Endometrial microvascular endothelial cells (primary cell): ENCODE results near the gene SYVN1. TPM values are rescaled to one million over a fixed set of nuclear protein-coding genes. Genes with fewer than 3 reads are reported as not detected.
"Not testable (repeated sequence)": the region's sequence is repeated elsewhere in the genome, so short reads cannot be mapped to it uniquely, and the experiment has no call there.

ENCODE experiments used
- in situ Hi-C: cut with HindIII; loops from 2 replicates; pipeline ENCODE4 v1.10.0; 2017; ENCODE audit warnings: low sequenced_read_pairs, low pct_unique_long_range_greater_than_20kb; ENCODE audit errors: inconsistent ontology term
- total RNA-seq: library from RNA; depleted of rRNA; stranded (reverse); fragments of >200 nt; gene quantifications from one replicate; pipeline ENCODE4 v1.2.3, GENCODE V29; 2015; ENCODE audit errors: inconsistent ontology term

SYVN1 gene
- total RNA-seq, 1 donor from 2014 or later = 33.2 TPM

DNA sequence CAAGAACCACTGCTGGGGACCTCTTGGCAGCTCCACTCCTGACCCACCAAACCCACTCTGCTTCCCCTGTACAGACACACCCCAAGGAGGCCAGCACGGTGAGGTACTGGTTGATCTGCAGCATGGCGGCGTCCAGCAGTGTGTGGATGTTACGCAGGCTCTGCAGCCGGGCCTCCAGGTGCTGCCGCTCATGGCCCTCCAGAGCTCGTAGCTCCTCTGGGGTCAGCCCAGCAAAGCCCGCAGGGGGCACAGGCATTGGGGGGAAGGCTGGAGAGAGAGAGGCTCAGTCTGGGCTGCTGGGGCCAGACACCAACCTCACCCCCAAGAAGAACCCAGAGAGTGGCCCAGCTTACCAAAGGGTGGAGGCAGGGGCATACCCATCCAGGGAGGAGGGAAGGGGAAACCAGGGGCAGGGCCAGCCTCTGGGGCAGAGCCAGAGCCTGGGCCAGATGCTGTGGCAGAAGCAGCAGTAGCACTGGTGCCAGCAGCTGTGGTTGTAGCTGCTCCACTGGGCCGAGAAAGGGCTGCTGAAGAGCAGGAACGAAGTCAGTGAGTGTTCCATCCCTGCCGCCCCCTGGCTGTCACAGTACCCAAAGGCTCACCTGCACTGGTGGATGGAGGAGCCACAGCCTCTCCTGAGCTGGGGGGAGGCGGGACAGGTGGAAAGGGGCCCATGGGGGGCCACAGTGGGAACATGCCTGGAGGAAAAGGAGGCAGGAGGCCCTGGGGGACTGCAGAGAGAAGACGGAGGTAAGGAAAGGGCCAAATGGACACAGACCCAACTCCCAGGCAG is 4.5 kb downstream of the SYVN1 start:
- in situ Hi-C loops = no loop called here

DNA sequence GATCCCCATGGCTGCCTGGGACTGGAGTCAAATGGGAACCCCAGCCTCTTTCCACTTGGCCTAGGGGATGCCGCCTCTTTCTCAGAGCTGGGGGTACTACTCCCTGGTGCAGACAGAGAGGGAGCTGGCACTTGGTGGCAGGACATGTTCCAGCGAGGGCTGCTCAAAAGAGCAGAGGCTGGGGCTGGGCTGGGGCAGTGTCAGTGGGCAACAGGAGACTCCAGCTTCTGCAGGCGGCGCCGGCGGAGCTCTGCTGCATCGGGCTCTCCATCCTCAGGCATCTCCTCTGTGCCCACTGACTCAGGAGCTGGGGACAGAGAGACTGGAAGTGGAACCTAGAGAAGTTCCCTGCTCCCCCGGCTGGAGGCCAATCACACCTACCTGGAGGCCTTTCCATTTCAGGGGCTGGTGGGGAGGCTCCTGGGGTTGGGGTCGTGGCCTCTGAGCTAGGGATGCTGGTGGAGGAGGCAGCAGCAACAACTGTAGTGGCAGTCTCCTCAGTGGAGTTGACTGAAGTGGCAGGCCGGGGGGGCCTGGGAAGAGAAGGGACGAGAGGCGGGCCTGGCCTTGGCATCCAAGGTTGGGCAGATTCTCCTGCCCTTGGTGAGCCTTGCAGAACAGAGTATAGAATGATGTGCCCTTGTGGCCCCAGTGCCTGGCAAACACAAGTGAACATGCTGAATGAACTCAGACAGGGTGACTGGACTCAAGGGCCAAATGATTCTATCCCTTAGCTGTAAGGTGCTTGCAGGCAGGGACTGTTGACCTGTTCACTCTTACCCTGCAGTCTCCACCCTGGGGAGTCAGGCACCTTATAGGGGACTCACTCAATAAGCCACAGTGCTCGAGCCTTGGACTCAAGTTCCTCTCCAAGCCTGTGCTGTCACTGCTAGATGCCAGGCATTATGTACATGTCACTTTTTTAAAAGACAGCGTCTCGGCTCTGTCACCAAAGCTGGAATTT is 5.9 kb downstream of the SYVN1 start:
- in situ Hi-C loops = no loop called here

DNA sequence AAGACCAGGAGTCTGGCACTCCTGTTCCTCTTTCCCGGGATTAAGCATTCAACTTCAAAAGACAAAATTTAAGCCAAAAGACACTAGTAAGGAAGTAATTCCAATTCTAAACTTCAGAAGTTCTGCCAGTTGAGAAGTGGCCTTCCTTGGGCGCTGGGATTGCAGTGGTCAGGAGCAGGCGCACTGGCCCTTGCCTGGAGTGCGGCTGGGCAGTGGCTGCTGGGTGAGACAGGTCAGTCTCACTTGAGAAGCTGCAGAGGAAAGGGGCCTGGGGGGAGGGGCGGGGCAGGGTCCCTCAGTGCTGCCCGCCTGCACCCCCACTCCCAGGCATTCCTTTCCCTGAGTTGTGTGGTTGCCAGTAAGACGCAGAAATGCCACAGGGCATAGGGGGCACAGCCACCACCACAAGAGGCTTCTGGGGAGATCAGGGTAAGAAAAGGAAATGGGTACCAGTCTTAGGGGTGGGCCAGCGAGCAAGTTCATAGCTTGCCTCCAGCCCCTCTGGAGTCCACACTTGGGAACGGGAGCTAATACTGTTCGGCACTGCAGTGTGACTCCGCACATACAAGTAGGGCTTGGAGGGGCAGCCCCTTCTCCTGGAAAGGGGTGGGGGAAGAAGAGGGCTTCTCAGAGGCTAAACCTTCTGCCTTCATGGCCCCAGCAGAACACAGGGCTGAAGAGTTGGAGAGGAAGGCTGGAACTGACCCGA is 6.7 kb downstream of the SYVN1 start:
- in situ Hi-C loops = no loop called here

DNA sequence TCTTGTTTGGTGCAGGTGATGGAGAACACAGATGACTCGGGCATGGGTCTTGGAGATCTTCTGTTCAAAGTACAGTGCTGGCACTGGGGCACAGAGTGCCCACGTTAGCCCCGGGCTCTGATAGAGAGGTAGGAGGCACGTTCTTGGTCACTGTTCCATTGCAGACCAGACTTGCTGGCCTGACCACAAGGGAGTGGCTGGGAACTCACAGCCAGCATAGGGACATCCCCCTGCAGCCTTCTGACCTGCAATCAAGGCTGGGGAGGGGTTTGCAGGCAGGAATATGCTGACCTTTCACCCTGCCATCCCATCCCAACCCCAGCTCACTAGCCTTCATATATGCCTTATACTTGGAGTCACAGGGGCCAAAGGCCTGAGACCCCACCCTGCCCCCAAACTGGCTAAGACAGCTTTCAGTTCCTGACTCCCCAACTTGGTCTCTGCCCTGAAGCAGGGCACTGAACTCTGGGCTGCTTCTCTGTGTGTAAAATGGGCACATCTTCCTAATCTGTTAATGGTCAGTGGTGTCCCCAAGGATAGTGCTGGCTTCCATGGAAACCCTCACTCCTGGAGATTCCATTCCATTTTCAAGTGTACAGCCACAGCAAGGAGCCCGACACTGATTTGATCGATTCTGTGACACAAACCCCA is 7.6 kb downstream of the SYVN1 start:
- in situ Hi-C loops = no loop called here

DNA sequence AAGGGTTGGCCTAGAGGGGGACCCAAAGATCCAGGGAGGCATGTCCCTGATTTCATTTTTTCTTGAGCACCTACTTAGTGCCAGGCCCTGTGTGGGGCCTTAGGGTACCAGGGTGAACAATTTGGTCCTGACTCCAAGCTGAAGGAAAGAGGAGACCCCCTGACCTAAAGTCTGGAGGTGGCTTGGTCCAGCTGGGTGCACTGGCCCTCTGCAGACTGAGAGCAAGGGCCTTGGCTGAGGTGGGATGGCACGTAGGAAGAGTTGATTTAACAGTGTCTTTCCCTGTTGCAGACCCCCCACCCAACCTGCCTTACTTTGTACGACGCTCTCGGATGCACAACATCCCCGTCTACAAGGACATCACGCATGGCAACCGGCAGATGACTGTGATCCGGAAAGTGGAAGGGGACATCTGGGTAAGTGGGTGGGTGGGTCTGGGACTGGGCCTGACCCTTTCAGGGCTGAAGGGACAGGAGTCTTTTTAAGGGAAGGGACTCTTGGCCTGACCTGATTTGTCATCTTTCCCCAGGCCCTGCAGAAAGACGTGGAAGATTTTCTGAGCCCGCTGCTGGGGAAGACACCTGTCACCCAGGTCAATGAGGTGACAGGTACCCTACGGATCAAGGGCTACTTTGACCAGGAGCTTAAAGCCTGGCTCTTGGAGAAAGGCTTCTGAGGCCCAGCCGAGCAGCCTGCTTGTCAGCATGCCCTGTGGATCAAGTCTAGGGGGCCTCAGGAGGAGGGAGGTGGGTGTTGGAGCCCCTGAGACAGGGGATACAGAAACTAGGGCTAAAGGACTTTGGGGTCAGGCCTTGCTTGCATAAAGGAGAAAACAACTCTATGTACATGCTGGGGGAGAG is 8.9 kb downstream of the SYVN1 start:
- in situ Hi-C loops = no loop called here

DNA sequence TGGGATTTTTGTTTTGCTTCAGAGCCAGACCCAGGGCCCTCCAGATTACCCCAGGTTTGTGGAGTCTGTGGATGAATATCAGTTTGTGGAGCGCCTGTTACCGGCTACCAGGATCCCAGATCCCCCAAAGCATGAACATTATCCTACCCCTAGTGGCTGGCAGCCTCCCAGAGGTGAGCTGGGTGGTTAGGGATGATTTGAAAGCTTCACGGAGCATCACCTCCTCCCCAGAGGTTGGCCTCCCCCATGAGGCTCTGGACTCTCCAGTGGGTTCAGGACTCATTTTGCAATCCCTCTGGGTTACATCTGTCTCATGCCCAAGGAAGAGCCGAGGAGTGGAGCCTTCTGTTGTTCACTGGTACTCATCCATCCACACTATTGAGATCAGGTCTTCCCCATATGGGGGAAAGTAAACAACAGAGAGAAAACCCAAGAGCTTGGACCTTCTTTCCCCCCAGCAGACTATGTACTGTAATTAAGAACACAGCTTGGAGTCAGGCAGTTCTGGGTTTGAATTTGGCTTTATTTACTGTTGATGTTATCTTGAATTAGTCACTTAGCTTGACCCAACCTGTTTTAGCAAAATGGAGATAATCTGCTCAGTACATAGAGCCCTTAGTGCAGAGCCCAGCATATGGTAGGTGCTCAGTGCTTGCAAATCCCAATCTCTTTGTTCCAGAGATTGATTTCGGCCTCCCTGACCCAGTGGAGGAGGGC is 9.7 kb downstream of the SYVN1 start:
- in situ Hi-C loops = no loop called here

DNA sequence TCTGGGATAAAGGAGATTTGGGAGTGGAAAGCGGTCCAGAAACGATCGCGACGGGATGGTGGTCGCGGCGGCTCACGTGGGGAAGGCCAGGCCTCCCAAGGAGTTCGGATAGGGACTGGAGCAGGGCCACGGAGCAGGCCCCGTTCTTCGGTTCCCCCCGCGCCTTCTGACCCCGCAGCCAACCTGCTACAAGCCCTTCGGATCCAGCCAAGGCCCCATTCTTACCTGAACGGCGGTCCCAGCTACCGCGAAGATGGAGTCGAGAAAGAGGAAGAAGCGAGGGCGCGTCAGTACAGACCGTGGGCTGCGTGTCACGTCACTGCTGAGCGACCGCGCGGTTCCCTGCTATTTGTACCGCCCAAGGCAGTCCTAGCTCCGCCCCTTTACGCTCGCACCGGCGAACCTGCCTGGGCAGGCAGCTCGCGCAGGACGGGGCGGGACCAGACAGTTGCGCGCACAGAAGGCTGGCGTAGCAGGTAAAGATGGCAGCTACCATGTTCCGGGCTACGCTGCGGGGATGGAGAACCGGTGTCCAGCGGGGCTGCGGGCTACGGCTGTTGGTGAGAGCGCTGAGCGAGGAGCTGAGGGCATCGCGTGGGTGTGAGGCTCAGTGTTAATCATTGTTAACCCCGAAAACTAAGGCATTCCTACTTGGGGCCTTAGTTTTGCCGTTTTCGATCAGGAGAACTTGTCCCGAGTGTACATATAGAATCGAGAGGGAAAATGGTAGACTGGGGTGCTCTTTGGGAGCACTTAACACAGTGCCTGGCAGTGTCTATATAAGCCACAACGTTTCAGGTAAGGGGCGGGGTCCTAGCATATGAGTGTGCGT is 12.2 kb downstream of the SYVN1 start, which contains the start of the genes FAU and MRPL49:
Gene FAU (minus strand): TSS at position 270 of the 832 bp plus-strand sequence. CDS start 321 bp downstream, outside the sequence.
Gene MRPL49 (plus strand): TSS at position 457 of the 832 bp plus-strand sequence. CDS start 26 bp downstream, at position 483.
- in situ Hi-C loops = no loop called here

DNA sequence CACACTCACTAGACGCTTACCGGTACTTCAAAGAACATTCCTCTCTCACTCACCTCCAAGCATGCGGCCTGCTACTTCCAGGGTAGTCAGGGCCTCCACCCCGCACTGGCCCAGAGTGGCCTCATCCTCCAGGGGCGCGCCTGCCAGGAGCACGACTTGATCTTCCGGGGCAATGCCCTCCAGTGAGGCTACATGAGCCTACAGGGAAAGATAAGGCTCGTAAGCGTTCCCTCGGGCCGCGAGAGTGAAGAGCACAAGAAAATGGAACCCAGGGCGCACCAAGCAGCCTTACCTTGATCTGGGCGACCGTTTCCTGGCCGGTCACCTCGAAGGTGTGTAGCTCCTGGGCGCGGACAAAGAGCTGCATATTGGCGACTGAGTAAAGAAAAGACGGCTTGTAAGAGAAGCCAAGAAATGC is 12.9 kb downstream of the SYVN1 start:
- in situ Hi-C loops = no loop called here

DNA sequence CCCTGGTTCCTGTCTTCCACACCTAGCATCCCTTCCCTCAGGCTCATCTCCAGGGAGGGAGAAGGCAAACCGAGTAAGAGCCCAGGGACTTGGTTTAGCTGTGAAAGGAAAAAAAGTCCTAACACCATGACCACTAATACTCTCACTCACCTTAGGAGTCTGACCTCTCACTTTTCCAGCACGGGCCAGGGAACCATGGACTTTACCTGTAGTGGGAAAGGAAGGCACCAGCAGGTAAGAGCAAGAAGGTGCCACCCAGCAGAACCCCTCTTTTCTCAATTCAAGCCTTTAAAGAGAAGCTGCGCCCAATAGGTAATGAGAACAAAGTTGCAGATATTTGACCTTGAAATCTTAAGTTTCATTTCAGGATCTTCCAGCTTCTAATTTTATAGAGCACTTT is 13.5 kb downstream of the SYVN1 start:
- in situ Hi-C loops = no loop called here

DNA sequence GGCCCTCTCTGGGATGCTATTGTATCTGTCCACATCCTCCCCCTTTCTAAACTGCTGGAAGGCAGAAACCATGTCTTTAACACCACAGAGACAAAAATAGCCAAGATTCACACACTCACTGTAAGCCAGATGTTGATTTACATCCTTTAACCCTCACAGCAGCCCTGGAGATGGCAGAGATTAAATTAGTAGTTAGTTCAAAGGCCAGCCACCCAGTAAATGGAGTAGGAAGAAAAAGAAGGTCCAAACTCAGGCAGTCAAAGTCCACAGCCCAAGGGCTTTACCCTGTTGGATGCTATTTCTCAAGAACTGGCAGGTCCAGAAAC is 14.7 kb downstream of the SYVN1 start:
- in situ Hi-C loops = no loop called here

DNA sequence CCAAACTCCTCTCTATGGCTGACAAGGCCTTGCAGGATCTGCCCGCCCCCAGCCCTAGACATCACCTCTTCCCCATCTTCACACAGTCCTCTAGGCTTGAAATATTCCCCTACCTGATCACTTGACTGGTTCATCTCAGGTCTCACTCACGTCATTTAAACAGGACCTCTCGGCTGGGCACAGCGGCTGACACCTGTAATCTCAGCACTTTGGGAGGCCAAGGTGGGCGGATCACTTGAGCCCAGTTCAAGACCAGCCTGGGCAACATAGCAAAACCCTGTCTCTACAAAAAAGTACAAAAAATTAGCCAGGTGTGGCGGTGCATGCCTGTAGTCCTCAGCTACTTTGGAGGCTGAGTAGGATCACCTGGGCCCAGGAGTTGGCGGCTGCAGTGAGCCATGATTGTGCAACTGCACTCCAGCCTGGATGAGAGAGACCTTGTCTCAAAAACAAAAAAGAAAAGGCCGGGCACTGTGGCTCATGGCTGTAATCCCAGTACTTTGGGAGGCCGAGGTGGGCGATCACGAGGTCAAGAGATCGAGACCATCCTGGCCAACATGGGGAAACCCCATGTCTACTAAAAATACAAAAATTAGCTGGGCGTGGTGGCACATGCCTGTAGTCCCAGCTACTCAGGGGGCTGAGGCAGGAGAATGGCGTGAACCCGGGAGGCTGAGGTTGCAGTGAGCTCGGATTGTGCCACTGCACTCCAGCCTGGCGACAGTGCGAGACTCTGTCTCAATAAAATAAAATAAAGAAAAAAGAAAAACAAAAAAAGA is 15.2 kb downstream of the SYVN1 start:
- in situ Hi-C loops = not testable (repeated sequence)

DNA sequence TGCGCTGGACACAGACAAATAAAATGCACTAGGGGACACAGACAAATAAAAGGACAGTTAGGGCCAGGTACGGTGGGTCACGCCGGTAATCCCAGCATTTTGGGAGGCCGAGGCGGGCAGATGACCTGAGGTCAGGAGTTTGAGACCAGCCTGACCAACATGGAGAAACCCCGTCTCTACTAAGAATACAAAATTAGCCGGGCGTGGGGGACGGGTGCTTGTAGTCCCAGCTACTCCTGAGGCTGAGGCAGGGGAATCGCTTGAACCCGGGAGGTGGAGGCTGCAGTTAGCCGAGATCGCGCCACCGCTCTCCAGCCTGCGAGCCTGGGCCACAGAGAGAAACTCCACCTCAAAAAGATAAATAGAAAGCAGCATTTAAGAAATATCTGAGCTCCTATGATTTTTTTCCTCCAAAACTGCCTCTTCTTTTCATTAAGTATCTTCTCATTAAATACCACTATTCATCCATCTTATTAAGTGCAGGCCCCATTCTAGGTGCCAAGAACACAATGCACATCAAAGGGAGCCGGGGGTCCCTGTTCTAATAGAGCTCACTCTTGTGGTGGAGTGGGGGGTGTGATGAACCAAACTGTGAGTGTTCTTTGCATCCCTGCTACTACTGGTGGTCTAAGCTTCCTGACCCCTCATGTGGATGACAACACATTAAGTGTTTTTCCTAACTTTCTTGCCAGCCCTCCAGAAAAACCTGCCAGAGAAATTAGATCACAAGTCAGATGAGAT is 16.1 kb downstream of the SYVN1 start:
- in situ Hi-C loops = no loop called here

DNA sequence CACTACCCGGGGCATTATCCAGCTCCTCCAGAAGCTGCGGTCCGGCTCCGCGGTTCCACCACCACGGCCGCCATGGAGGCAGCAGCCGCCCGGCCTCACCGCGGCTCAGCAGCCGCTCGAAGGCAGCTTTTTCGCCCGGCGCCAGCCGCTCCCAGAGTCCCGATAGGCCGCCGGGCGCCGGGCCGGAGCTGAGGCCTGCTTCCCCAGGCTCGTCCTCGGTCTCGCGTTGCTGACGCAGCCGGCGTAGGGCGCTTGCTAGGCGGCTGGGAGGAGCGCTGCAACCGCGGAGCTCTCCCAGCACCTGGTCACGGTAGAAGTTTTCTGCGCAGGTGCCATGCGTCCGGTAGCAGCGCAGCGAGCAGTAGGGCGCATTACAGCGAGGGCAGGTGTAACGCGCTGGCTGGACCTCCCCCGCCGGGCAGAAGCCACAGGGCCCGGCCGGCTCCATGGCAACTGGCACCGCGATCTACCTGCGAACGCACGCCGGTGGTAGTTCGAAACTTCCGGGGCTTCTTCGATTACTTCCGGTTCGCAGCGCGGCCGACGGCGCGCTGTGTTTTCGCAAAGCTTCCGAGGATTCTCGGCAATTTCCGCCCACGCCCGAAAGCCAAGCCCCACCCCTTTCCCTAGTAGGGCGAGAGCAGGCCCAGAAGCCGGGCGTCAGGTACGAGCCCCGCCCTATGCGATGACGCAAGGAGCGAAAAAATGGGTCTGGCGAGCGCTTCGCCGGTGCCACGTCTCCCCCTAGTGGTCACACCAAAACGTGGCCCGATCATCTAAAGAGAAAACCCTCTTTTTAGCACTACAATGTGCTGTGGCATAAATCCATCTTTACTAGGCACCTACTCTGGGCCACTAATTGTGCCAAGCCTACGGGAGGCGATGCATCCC is 16.9 kb downstream of the SYVN1 start, which contains the start of gene ZNHIT2:
Gene ZNHIT2 (minus strand): TSS at position 496 of the 891 bp plus-strand sequence. CDS start 48 bp downstream, at position 448.
- in situ Hi-C loops = no loop called here
